Tibial nerve (tissue), 4 donors: Measurements from ENCODE around the gene CMTM7. TPM values are rescaled to one million over a fixed set of nuclear protein-coding genes. Genes with fewer than 3 reads are reported as not detected.

ENCODE experiments used
- DNase-seq, 2 donors: peaks; one replicate each; pipeline ENCODE4 v3.0.0-alpha.2; 2019; ENCODE audit warnings: low spot score in 2 of 2
- H3K27ac ChIP-seq, 4 donors: fragments of 200-600 bp; sonication (generic) in 3 of 4; one replicate each; pipeline ENCODE4 v1.5.1; 2017 to 2019; ENCODE audit warnings: mild to moderate bottlenecking in 1 of 4
- H3K27me3 ChIP-seq, 2 donors: fragments of 200-600 bp; sonication (generic) in 1 of 2; one replicate each; pipeline versions ENCODE4 v1.5.1 to v1.6.0; 2017 to 2019
- H3K36me3 ChIP-seq, 3 donors: fragments of 200-600 bp; sonication (generic); one replicate each; pipeline ENCODE4 v1.5.1; 2018 to 2019
- H3K4me1 ChIP-seq, 4 donors: fragments of 200-600 bp; sonication (generic) in 3 of 4; one replicate each; pipeline ENCODE4 v1.5.1; 2017 to 2019
- H3K4me3 ChIP-seq, 4 donors: fragments of 200-600 bp; sonication (generic) in 3 of 4; one replicate each; pipeline ENCODE4 v1.5.1; 2017 to 2019; ENCODE audit warnings: mild to moderate bottlenecking in 1 of 4, moderate library complexity in 1 of 4
- H3K9me3 ChIP-seq, 4 donors: fragments of 200-600 bp; sonication (generic) in 3 of 4; one replicate each; pipeline ENCODE4 v1.5.1; 2017 to 2019
- EP300 ChIP-seq, 2 donors: sonication (generic); formaldehyde crosslinking; IDR thresholded peaks; one replicate each; pipeline ENCODE4 v1.6.1; 2017; ENCODE audit warnings: antibody characterized with exemption in 2 of 2, mild to moderate bottlenecking in 1 of 2
- POLR2A ChIP-seq, 2 donors: fragments of 450-650 bp; IDR thresholded peaks; one replicate each; pipeline ENCODE4 v1.6.1; 2017; ENCODE audit warnings: antibody characterized with exemption in 2 of 2, mild to moderate bottlenecking in 2 of 2, moderate library complexity in 2 of 2
- WGBS, 2 donors: methylation state at CpG; one replicate each; pipeline ENCODE4 v1.1.5; 2018; 5-methylcytosine and 5-hydroxymethylcytosine counted together
- total RNA-seq, 4 donors: library from RNA; depleted of rRNA; stranded (reverse); fragments of >200 nt; gene quantifications; one replicate each; pipeline ENCODE4 v1.1.0, GENCODE V29; 2016
- TF ChIP-seq, protein P1 (sequence below), 5 experiments: fragments of 200-600 bp in 3 of 5; fragments of 450-650 bp in 2 of 5; sonication (generic) in 3 of 5; IDR thresholded peaks; one replicate each; pipeline ENCODE4 v1.5.1; 2016 to 2019; ENCODE audit warnings: antibody characterized with exemption in 5 of 5, mild to moderate bottlenecking in 3 of 5, moderate library complexity in 2 of 5

CMTM7 gene
- total RNA-seq, 4 donors from 2014 or later = 10.4 to 47.4 (median 19.5) TPM

DNA sequence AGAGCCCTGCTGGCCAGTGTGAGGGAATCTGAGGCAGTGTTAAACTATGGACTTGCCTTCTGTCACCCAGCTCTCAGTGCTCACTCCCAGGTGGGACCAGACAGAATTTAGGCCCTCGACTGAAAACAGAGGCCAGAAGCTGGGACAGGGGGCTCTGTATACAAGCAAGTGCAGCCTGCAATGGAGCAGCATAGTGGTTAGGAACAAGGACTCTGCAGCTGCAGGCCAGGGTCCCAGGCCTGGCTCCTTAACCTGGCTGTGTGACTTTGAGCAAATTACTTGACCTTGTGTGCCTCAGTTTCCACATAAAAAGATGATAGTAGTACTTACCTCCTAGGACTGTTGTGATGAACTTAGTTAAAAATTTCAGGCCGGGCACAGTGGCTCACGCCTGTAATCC is 39.8 kb downstream of the CMTM7 start:
- peaks cover 0 to 20% (median 12%) of the 10 kb centered on the region in 4 donors for H3K4me1 ChIP-seq
- 84 to 96% methylated on average over 3 of the region's 3 CpGs for whole genome bisulfite sequencing, 2 donors
- H3K27ac ChIP-seq = no peak overlapping the region
- no peak for DNase-seq
- no peaks in the 10 kb centered on the region for H3K36me3 ChIP-seq
- TF ChIP-seq POLR2A (IDR thresholded peaks at IDR 0.05) (no peak), EP300 (IDR thresholded peaks at IDR 0.05) (no peak)
- TF ChIP-seq, protein P1, sequence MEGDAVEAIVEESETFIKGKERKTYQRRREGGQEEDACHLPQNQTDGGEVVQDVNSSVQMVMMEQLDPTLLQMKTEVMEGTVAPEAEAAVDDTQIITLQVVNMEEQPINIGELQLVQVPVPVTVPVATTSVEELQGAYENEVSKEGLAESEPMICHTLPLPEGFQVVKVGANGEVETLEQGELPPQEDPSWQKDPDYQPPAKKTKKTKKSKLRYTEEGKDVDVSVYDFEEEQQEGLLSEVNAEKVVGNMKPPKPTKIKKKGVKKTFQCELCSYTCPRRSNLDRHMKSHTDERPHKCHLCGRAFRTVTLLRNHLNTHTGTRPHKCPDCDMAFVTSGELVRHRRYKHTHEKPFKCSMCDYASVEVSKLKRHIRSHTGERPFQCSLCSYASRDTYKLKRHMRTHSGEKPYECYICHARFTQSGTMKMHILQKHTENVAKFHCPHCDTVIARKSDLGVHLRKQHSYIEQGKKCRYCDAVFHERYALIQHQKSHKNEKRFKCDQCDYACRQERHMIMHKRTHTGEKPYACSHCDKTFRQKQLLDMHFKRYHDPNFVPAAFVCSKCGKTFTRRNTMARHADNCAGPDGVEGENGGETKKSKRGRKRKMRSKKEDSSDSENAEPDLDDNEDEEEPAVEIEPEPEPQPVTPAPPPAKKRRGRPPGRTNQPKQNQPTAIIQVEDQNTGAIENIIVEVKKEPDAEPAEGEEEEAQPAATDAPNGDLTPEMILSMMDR (IDR thresholded peaks at IDR 0.05) = no peak
- no peaks in the 10 kb centered on the region for H3K9me3 ChIP-seq
- no peaks in the 10 kb centered on the region for H3K27me3 ChIP-seq
- H3K4me3 ChIP-seq = no peak overlapping the region

DNA sequence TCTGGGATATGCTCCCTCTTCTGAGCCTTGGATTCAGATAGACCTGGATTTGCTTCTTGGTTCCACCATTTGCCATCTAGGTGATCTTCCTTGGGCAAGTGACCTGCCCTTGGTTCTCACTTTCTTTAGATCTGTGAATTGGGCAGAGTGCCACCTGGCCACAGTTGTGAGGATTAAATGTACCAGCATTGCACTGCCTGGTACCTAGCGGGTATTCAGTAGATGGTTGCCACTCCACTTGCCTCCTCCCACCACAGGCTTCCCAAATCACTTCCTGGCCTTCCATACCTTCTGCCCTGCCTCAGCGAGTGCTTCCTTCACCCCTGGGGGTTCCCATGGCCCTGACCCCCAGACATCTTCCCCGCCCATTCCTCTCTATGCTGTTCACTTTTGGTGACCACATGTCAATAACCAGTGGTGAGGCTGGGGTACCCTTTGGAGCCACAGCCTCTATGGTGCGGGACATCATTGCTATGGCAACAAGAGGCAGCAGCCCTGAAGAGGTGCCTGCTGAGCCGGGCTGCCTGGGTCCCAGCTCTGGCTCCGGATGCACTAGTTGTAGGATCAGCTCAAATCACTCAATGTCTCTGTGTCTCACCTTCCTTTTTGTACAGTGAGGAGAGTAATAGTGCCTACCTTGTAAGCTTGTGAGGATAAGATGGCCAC is 40.5 kb downstream of the CMTM7 start:
- Histone ChIP-seq H3K27ac (no peak overlapping the region), H3K4me3 (no peak overlapping the region), H3K9me3 (no peaks in the 10 kb centered on the region), H3K36me3 (no peaks in the 10 kb centered on the region), H3K4me1 (peaks cover 0 to 20% (median 12%) of the 10 kb centered on the region in 4 donors), H3K27me3 (no peaks in the 10 kb centered on the region)
- TF ChIP-seq POLR2A (IDR thresholded peaks at IDR 0.05) (no peak), EP300 (IDR thresholded peaks at IDR 0.05) (no peak)
- TF ChIP-seq, protein P1 (IDR thresholded peaks at IDR 0.05) = no peak
- 95 to 97% methylated on average over 6 of the region's 6 CpGs for WGBS, 2 donors
- DNase-seq = no peak

DNA sequence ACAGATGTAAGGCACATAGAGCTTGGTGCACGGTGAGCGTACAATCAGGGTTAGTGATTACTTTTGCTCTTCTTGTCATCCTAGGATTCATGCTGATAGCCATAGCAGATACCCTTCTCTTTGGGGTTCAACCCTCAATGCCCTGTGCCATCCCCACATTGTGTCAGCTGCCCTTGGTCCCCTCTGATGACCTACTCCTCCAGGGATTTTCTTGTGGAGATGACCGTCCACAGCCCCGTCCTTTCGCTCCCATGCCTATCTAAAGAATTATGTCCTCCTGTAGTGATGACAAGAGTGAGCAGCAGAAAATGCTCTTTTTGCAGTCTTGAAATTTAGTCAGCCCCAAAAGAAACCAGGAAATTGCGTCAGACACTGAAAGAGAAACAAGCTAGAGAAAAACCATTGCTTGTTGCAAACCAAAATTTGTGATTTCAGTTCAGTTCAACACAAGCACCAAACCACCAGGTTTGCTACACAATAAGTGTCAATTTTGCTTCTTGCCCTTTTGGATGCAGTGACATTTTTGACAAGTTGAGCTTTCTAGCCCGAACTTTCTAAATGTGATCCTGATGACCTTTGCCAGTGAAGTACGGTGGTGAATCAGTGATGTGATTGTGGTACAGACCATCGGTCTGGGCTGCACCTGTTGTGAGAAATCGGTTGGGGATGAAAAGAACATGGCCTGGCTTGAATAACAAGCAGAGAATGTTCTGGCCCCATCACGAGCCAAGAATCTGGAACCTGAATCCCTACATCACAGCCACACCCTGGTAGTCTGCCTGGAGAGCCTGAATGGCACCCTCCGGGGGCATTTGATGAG is 41.3 kb downstream of the CMTM7 start:
- no peak overlapping the region for H3K4me3 ChIP-seq
- no peaks in the 10 kb centered on the region for H3K27me3 ChIP-seq
- WGBS, 2 donors = 90 to 91% methylated on average over 12 of the region's 12 CpGs
- H3K36me3 ChIP-seq = no peaks in the 10 kb centered on the region
- no peak for DNase-seq
- H3K4me1 ChIP-seq = peaks cover 0 to 21% (median 11%) of the 10 kb centered on the region in 4 donors
- peak overlapping the region in 2 of 4 donors; percentile 6 to 48 for H3K27ac ChIP-seq
- TF ChIP-seq, protein P1 (IDR thresholded peaks at IDR 0.05) = no peak
- no peak for TF ChIP-seq POLR2A (IDR thresholded peaks at IDR 0.05)
- TF ChIP-seq EP300 (IDR thresholded peaks at IDR 0.05) = no peak
- no peaks in the 10 kb centered on the region for H3K9me3 ChIP-seq

DNA sequence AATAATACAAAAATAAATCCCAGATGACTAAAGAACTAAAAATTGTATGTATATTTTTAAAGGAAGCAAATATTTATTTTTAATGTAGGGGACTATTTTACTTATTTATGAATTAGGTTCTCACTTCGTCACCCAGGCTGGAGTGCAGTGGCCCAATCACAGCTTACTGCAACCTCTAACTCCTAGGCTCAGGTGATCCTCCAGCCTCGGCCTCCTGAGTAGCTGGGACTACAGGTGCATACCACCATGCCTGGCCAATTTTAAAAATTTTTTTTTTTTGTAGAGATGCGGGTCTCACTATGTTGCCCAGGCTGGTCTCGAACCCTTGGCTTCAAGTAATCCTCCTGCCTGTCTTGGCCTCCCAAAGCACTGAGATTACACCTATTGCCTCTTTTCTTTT is 42.6 kb downstream of the CMTM7 start:
- H3K4me3 ChIP-seq = no peak overlapping the region
- H3K27ac ChIP-seq = no peak overlapping the region
- peaks cover 0 to 19% (median 4%) of the 10 kb centered on the region in 4 donors for H3K4me1 ChIP-seq
- H3K27me3 ChIP-seq = no peaks in the 10 kb centered on the region
- WGBS, 2 donors = 98% methylated on average over 4 of the region's 4 CpGs
- DNase-seq = no peak
- H3K9me3 ChIP-seq = no peaks in the 10 kb centered on the region
- H3K36me3 ChIP-seq = no peaks in the 10 kb centered on the region
- TF ChIP-seq EP300 (IDR thresholded peaks at IDR 0.05) (no peak), POLR2A (IDR thresholded peaks at IDR 0.05) (no peak)
- TF ChIP-seq, protein P1 (IDR thresholded peaks at IDR 0.05) = no peak
